HG03460 (cell line): ENCODE measurements around the gene PIK3R5.
"Not testable (repeated sequence)": the region's sequence is repeated elsewhere in the genome, so short reads cannot be mapped to it uniquely, and the experiment has no call there.

Experiments
- ATAC-seq: cut with Tn5 transposase; IDR thresholded peaks from one replicate; pipeline ENCODE4 v1.9.1; 2021; ENCODE audit not compliant: unreplicated experiment

Gene PIK3R5

DNA sequence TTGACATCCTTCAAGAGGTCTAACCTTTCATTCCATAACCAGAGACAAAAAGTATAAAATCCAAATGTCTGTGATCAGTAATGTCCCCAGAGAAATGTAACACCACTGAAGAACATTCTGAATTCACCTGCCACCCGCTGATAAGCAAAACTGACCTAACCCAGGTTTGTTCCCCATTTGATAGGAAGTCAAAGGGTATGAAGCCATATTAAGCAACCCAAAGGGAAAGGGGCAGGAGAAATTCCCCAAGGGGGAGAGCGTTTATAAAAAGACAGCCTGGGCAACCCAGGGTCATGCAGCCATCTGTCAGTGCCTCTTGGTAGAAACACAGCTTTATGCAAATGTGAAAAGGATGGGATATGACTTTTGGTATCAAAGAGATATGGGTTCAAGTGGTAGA is 67.4 kb downstream of the PIK3R5 start:
- ATAC-seq: no peak

DNA sequence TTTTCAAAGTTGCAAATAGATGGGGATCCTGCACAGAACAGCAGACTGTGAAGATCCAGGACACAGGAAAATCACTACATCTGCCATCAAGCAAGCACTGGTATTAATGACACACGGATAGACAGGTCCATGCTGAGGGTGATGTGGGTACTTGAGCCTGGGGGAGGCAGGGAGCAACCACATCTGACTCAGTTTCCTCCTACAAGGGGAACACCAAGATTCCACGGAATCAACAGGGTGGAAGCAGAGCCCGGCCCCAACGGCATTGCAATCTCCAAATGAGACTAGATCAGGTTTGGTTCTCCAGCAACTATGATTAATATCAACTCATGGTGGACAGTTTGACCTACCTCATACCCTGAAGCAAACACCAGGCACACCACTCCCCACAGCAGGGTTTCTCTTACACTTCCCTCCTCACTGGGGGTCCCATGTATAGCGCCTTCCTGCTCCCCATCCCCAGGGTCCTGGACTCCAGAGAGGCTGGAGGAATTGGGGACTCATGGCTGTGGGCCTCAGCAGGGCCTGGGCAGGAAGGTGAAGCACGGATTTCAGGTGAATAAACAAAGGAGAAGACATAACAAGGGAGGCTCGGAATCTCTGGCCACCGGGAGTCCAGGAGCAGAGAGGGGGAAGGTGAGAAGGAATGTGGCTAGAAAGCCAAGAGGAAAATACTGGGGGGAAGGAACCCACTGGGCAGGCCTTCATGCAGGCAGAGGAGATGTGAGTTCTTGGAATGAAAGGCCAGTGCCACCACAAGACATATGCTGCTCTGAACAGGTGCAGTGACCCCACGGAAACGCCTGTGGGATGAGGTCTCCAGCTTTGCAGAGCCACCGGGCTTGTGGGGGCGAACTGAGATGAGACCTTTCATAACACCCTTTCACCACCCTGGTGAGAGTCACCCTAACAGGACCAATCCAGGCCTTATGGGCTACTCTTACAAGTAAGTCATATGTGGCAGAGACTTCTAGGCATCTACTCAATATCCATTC is 68.6 kb downstream of the PIK3R5 start:
- no peak for ATAC-seq

- no peak for ATAC-seq
Measured at GRCh38 chr17:8896087-8896486, 69.4 kb downstream of the PIK3R5 start.

DNA sequence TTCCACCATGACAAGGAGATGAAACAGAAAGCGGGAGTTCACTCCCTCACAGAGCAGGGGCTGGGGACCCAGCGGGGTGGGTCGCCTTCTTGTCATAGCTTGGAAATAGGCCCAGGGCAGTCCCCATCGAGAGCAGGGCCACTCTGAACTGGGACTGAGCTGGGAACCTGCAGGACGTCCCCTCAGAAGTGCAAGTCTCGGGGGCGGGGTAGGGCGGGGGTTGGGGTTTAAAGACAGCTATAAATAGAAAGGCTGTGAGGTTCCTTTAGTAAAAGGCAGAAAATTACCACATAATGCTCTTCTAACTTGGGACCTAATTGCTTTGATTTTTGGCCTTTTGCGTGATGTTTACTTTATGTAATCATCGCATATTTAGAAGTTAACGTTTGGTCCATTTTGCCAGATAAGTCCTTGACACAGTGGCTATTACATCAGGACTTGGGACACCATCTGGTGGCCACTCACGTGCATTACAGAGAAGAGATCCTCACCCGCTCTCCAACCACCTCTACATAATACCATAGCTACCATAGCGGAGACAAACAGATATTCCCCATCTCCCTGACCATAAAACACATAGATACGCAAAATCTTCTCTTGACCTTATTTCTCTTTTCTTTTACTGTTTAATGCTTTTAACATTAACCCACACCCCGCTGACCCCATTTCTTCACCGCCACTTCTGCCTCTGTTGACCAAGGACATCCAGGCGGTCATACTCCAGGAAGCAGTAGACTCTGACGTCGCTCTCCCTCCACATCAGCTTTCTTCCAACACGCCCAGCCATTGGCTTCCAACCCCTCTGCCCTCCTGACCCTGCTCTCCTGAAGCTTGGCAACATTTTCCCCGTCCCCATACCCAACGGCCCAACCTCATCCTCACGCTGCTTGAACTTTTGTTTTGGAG is 70.6 kb downstream of the PIK3R5 start:
- no peak for ATAC-seq

- ATAC-seq: no peak
Measured at GRCh38 chr17:8894202-8894671, 71.3 kb downstream of the PIK3R5 start.

DNA sequence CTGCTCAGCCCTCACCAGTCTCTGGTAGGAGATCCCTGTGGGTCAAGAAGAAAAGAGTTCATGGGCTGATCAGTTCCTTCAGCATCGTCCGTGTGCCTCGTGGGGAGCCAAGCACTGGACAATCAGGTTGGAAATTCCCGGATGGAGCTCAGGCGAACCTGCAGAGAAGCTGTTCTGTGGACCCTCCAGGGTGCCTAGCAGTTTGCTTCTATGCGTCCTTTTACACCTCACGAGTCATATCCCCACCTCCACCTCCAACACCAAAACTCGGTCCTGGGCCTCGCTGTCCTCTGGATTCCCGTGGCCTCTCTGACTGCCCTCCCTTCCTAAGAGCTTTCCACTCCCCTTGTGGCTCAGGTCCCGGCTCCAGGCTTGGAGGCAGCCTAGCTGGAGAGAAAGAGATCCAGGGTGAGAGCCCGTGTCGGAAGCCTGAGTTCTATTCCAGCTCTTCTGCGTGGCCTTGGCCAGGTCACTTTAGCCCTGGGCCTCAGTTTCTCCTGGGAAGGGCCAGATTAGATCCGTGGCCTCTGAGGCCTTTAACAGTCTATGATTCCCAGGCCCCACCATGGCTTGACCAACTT is 71.8 kb downstream of the PIK3R5 start:
- no peak for ATAC-seq

DNA sequence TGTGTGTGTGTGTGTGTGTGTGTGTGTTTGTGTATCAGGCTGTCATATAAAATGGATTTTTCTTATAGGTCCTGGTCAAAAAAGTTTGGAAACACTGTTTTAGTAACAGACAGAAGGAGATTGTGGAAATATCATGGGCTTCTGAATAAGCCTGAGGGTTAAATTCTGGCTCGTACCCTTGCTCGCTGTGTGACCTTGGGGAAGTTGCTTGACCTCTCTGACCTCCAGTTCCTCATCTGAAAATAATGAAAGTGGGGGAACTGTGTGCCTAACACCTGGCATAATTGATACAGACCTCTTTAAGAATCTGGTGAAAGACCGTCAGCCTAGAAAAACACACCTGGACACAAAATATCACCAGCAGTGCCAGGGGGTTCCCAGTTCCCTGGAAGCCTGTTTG is 72.4 kb downstream of the PIK3R5 start:
- no peak for ATAC-seq

- ATAC-seq: no peak
Measured at GRCh38 chr17:8892338-8892690, 73.2 kb downstream of the PIK3R5 start.

GRCh38 chr17:8890671-8891070 is 74.8 kb downstream of the PIK3R5 start:
- ATAC-seq: no peak

- no peak for ATAC-seq
Measured at GRCh38 chr17:8889458-8890210, 75.9 kb downstream of the PIK3R5 start.

DNA sequence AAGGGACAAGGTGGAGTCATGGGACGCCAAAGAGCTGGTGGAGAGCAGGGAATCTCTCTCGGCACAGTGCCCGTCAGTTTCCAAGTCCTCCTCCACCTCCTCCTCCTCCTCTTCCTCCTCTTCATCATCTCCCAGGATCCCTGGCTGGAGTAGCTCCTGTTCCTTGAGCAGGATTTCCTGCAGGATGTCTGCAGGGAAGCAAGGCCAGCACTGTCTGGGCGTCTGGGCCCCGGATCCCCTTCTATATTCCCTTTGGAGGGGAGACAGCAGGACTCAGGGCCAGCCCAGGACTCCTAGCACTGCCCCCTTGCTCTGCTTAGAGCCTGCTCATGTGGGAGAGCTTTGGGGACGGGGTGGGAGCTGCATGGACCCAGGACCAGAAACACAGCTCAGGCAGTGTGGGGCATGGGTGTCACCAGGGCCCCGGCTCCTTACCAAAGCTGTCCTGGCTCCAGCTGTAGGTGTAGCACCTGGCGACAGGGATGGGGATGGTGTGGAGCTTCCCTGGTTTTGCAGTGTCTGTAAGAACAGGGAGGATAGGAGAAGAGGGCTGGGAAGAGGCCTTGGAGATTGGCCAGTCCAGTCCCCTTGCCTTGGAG is 76.7 kb downstream of the PIK3R5 start:
- ATAC-seq: no peak

- ATAC-seq: no peak
Measured at GRCh38 chr17:8887834-8888703, 77.4 kb downstream of the PIK3R5 start.

DNA sequence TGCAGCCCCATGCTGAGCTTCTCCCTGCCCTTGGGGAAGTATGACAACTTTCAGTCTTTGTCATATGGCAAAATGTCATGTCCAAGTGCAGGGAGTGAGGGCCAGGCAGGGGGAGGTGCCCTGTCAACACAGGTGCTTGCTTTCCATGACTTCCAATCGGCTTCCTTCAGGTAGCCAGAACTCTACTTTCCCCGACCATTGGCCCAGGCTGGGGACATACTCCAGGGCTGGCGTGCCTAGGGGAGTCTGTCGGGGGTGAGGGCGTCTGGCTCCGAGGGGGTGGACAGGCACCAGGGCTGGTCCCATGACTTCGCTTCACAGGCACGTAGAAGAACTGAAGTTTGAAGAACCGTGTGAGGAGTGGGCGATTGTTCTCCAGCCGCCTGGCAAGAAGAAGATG is 78.2 kb downstream of the PIK3R5 start:
- no peak for ATAC-seq

DNA sequence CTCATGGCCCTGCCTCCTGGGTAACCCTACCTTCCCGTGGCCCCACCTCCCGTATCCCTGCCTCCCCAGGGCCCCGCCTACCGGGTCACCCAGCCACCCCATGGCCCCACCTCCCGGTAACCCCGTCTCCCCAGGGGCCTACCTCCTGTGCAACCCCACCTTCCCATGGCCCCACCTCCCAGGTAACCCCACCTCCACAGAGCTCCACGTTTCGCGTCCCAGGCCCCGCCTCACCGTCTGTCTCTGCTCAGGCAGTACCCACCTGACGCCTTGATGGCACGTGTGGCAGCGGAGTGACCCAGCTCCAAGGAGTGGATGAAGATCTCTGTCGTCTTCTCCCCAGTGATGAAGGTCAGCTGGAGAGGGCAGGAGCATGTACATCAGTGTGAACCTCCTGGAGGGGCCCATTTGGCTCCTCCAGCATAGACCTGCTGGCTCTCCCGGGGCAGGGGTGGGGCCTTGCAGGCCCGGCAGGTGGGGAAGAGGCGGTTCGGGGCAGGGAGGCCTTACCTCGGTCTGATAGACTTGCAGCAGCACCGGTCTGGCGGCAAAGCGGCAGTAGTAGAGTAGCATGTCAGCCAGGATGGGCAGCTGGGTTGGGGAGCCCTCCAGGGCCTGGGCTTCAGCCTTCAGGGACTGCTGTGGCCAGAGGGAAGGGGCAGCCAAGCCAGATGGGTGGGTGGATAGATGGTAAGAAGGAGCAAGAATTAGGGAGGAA is 79.4 kb downstream of the PIK3R5 start:
- ATAC-seq: no peak

- ATAC-seq: not testable (repeated sequence)
Measured at GRCh38 chr17:8885163-8885966, 80.1 kb downstream of the PIK3R5 start.

DNA sequence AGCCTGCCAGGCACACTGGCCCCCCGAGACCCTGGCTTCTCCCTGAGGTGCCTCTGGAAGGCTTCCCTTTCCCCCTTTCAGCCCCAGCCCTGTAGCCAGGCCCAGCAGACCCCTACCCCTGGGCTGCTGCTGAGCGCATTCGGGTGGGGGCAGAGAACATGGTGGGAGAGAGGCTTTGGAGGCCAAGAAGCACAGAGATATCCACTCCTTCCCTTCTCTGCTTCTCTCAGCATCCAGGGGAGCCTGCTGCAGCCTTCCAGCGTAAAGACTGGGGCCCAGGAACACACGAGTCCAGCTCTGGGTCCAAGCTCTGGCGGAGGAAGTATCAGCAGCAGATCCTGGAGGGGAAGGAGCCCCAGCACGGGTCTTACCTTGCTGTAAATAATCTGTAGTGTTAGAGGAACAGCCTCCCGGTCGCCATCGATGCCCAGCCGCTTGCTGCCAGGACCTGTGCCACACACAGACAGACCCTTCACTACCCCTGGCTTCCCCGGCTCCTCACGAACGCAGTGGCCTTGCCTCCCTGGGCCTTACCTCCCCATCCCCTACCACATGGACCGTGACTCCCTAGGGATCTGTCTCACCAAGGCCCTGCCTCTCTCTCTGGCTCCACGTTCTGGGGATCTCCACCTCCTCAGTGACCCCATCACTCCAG is 81.0 kb downstream of the PIK3R5 start:
- no peak for ATAC-seq

DNA sequence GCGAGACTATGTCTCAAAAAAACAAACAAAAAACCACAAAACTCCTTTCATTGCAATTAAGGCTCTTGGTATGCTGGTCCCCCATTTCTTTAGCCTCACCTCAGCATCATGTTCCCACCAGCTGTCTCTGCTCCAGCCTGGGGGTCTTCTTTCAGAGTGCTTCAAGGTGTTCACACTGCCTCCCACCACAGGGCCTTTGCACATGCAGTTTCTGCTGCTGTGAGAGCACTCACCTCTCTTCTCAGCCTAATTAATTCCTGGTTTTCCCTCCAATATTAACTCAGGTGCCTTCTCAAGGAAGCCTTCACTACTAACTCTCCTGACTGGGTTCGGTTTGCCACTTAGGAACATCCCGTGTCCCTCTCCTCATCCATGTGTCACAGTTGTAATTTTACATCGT is 82.2 kb downstream of the PIK3R5 start:
- ATAC-seq: no peak
